ENCODE data around the gene CMTM7. TPM values are rescaled to one million over a fixed set of nuclear protein-coding genes. Genes with fewer than 3 reads are reported as not detected.
A peak's percentile ranks its signal among the peaks of the same experiment; 100 is the strongest.

CMTM7 gene
- total RNA-seq, 2 donors from 2014 or later = 61.0 to 72.3 TPM

DNA sequence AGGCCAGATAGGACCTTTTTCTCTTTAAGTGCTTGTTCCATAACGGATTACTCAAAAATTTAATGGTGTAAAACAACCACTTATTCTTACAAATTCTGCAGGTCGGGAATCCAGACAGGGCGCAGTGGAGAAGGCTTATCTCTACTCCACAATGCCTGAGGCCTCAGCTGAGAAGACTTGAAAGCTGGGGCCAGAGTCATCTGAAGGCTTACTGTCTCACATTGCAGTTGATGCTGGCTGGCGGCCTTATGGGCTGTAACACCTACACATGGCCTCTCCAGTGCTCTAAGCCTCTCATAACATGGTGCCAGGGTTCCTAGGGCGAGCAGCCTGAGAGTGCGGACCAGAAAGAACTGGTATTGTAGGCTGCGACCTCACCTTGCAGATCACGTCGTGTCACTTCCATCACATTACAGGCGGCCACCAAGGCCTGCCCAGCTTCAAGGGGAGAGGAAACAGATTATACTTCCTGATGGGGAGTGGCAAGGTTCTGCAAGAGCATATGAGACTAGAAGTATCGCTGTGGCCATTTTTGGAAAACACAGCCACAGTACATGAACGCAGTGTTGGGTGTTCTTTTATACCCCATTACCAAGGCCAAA, 32.4 kb downstream of the CMTM7 start:
- Mint-ChIP-seq H3K4me1 (ENCODE audit: low read depth) (peaks cover 98% of the 10 kb centered on the region), H3K27me3 (ENCODE audit: low read depth) (no peaks in the 10 kb centered on the region), H3K27ac (peak overlapping the region; percentile 91), H3K36me3 (ENCODE audit: insufficient read depth in 2 of 2) (peaks cover 4 to 5% of the 10 kb centered on the region in 2 donors), H3K9me3 (peaks cover 0 to 5% of the 10 kb centered on the region in 2 donors), H3K4me3 (peak overlapping the region; percentile 75 to 77)
- ATAC-seq (replicated peaks in 1 of 2) (peak; percentile 25 to 31), DNase-seq (no peak)

DNA sequence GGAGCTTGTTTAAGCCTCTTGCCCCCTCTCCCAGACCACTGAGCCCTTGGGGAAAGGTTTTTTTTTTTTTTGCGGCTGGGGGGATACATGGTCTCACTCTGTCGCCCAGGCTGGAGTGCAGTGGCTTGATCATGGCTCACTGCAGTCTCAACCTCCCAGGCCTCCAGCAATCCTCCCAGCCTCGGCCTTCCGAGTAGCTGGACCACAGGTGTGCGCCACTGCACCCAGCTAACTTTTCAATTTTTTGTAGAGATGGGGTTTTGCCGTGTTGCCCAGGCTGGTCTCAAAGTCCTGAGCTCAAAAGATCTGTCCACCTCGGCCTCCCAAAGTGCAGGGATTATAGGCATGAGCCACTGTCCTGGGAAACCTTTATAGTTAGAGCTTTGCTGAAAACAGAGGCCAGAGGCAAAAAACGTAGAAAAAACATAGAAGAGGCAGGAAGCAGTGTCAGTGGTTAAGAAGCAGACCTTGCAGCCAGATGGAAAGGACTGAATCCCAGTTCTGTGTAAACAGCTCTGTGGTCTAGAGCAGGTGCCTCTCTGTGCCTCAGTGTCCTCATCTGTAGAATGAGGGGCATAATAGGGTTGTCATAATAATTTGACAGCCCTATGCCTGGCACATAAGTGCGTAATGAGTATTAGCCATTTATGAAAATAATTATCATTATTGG, 33.1 kb downstream of the CMTM7 start:
- Mint-ChIP-seq H3K27me3 (ENCODE audit: low read depth) (no peaks in the 10 kb centered on the region), H3K4me1 (ENCODE audit: low read depth) (peaks cover 98% of the 10 kb centered on the region), H3K4me3 (peak overlapping the region; percentile 75 to 77), H3K27ac (peak overlapping the region; percentile 91), H3K36me3 (ENCODE audit: insufficient read depth in 2 of 2) (peaks cover 0 to 1% of the 10 kb centered on the region in 2 donors), H3K9me3 (peaks cover 0 to 1% of the 10 kb centered on the region in 2 donors)
- ATAC-seq (replicated peaks in 1 of 2) (no peak), DNase-seq (no peak)

DNA sequence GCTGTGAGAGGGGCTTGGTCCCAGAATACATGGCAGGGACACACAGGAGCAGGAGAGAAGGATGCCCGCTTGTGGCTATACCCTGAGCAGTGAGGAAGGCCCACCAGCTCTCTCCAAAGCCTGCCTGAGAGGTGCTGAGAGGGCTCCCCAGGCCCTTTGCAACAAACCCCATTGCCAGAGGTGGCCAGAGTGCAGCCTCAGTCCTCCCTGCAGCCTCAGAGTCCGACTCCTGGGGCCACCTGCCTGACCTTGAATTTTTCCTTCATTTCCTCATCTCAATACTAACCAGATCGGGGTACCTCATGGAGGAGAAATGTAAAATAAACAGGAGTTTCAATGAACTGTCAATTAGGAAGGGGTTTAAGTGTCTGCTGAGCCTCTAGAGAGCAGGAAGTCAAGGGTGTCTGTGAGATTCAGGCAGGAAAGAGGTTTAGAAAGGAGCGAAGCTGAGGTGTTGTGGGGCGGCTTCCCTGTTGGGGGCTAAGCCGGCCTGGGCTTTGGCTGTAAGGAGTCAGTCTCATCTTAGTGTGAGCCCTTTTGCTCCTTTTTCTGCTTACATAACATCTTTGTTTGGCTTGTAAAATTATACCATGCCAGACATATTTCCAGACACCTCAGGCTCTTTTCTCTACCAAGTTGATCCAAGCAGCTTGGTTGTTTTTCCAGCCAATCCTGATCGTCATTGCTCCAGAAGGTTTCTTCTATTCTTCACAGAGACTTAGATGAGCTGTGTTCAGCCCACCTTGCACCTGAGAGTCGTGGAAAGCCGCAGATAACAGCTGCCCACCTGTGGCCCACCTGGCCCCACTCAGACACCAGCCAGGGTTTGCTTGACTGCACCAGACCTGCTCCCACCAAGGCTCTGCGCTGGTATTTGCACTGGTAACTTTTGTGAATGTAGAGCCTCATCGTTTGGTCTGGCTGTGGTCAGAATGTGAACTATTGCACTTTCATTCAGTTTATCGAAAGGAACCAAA, 36.7 kb downstream of the CMTM7 start:
- peak in 1 of 2 donors; percentile 27 for ATAC-seq (replicated peaks in 1 of 2)
- Mint-ChIP-seq H3K27me3 (ENCODE audit: low read depth) (no peaks in the 10 kb centered on the region), H3K4me3 (peak overlapping the region; percentile 84 to 89), H3K9me3 (peaks cover 0 to 1% of the 10 kb centered on the region in 2 donors), H3K36me3 (ENCODE audit: insufficient read depth in 2 of 2) (peaks cover 1% of the 10 kb centered on the region in 2 donors), H3K27ac (peak overlapping the region; percentile 96), H3K4me1 (ENCODE audit: low read depth) (peaks cover 98% of the 10 kb centered on the region)
- DNase-seq = no peak

DNA sequence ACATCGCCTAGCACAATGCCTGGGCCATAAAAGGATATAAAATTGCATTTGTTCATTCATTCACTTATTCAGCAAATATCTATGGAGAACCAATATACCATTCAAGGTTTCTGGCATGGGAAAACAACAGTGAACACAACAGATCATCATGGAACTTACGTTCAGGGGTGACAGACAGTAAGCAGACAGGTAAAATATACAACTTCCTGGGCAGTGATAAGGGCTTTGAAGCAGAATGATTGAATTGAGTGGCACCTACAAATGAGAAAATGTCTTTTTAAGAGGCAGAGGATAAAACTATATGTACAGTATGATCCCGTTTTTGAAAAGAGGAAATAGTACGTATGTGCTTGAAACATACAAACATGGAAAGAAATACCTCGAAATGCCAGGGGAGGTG, 39.2 kb downstream of the CMTM7 start:
- Mint-ChIP-seq H3K4me1 (ENCODE audit: low read depth) (peaks cover 93% of the 10 kb centered on the region), H3K9me3 (no peaks in the 10 kb centered on the region), H3K4me3 (peak overlapping the region; percentile 84 to 89), H3K36me3 (ENCODE audit: insufficient read depth in 2 of 2) (peaks cover 1% of the 10 kb centered on the region in 2 donors), H3K27ac (peak overlapping the region; percentile 97), H3K27me3 (ENCODE audit: low read depth) (no peaks in the 10 kb centered on the region)
- ATAC-seq (replicated peaks in 1 of 2) (no peak), DNase-seq (no peak)

DNA sequence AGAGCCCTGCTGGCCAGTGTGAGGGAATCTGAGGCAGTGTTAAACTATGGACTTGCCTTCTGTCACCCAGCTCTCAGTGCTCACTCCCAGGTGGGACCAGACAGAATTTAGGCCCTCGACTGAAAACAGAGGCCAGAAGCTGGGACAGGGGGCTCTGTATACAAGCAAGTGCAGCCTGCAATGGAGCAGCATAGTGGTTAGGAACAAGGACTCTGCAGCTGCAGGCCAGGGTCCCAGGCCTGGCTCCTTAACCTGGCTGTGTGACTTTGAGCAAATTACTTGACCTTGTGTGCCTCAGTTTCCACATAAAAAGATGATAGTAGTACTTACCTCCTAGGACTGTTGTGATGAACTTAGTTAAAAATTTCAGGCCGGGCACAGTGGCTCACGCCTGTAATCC, 39.8 kb downstream of the CMTM7 start:
- H3K4me1 Mint-ChIP-seq (ENCODE audit: low read depth) = peaks cover 95% of the 10 kb centered on the region
- ATAC-seq (replicated peaks in 1 of 2) (no peak), DNase-seq (no peak)
- H3K27ac Mint-ChIP-seq = peak overlapping the region; percentile 97
- H3K27me3 Mint-ChIP-seq (ENCODE audit: low read depth) = no peaks in the 10 kb centered on the region
- peaks cover 1% of the 10 kb centered on the region in 2 donors for H3K36me3 Mint-ChIP-seq (ENCODE audit: insufficient read depth in 2 of 2)
- H3K4me3 Mint-ChIP-seq = peak overlapping the region; percentile 84 to 89
- no peaks in the 10 kb centered on the region for H3K9me3 Mint-ChIP-seq

DNA sequence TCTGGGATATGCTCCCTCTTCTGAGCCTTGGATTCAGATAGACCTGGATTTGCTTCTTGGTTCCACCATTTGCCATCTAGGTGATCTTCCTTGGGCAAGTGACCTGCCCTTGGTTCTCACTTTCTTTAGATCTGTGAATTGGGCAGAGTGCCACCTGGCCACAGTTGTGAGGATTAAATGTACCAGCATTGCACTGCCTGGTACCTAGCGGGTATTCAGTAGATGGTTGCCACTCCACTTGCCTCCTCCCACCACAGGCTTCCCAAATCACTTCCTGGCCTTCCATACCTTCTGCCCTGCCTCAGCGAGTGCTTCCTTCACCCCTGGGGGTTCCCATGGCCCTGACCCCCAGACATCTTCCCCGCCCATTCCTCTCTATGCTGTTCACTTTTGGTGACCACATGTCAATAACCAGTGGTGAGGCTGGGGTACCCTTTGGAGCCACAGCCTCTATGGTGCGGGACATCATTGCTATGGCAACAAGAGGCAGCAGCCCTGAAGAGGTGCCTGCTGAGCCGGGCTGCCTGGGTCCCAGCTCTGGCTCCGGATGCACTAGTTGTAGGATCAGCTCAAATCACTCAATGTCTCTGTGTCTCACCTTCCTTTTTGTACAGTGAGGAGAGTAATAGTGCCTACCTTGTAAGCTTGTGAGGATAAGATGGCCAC, 40.5 kb downstream of the CMTM7 start:
- no peaks in the 10 kb centered on the region for H3K9me3 Mint-ChIP-seq
- H3K4me3 Mint-ChIP-seq = peak overlapping the region; percentile 84 to 88
- no peak for DNase-seq
- peaks cover 95% of the 10 kb centered on the region for H3K4me1 Mint-ChIP-seq (ENCODE audit: low read depth)
- H3K36me3 Mint-ChIP-seq (ENCODE audit: insufficient read depth in 2 of 2) = peaks cover 1% of the 10 kb centered on the region in 2 donors
- peak in 1 of 2 donors; percentile 19 for ATAC-seq (replicated peaks in 1 of 2)
- no peaks in the 10 kb centered on the region for H3K27me3 Mint-ChIP-seq (ENCODE audit: low read depth)
- peak overlapping the region; percentile 97 for H3K27ac Mint-ChIP-seq

DNA sequence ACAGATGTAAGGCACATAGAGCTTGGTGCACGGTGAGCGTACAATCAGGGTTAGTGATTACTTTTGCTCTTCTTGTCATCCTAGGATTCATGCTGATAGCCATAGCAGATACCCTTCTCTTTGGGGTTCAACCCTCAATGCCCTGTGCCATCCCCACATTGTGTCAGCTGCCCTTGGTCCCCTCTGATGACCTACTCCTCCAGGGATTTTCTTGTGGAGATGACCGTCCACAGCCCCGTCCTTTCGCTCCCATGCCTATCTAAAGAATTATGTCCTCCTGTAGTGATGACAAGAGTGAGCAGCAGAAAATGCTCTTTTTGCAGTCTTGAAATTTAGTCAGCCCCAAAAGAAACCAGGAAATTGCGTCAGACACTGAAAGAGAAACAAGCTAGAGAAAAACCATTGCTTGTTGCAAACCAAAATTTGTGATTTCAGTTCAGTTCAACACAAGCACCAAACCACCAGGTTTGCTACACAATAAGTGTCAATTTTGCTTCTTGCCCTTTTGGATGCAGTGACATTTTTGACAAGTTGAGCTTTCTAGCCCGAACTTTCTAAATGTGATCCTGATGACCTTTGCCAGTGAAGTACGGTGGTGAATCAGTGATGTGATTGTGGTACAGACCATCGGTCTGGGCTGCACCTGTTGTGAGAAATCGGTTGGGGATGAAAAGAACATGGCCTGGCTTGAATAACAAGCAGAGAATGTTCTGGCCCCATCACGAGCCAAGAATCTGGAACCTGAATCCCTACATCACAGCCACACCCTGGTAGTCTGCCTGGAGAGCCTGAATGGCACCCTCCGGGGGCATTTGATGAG, 41.3 kb downstream of the CMTM7 start:
- Mint-ChIP-seq H3K9me3 (no peaks in the 10 kb centered on the region), H3K27me3 (ENCODE audit: low read depth) (no peaks in the 10 kb centered on the region), H3K4me3 (peak overlapping the region; percentile 84 to 88), H3K27ac (peak overlapping the region; percentile 97), H3K4me1 (ENCODE audit: low read depth) (peaks cover 94% of the 10 kb centered on the region), H3K36me3 (ENCODE audit: insufficient read depth in 2 of 2) (peaks cover 1% of the 10 kb centered on the region in 2 donors)
- ATAC-seq (replicated peaks in 1 of 2) (peak; percentile 69 to 74), DNase-seq (peak; percentile 52 to 54)

DNA sequence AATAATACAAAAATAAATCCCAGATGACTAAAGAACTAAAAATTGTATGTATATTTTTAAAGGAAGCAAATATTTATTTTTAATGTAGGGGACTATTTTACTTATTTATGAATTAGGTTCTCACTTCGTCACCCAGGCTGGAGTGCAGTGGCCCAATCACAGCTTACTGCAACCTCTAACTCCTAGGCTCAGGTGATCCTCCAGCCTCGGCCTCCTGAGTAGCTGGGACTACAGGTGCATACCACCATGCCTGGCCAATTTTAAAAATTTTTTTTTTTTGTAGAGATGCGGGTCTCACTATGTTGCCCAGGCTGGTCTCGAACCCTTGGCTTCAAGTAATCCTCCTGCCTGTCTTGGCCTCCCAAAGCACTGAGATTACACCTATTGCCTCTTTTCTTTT, 42.6 kb downstream of the CMTM7 start:
- Mint-ChIP-seq H3K36me3 (ENCODE audit: insufficient read depth in 2 of 2) (peaks cover 1% of the 10 kb centered on the region in 2 donors), H3K27ac (no peak overlapping the region), H3K27me3 (ENCODE audit: low read depth) (no peaks in the 10 kb centered on the region), H3K4me3 (no peak overlapping the region), H3K9me3 (no peaks in the 10 kb centered on the region), H3K4me1 (ENCODE audit: low read depth) (peaks cover 94% of the 10 kb centered on the region)
- ATAC-seq (replicated peaks in 1 of 2) = no peak
- no peak for DNase-seq

DNA sequence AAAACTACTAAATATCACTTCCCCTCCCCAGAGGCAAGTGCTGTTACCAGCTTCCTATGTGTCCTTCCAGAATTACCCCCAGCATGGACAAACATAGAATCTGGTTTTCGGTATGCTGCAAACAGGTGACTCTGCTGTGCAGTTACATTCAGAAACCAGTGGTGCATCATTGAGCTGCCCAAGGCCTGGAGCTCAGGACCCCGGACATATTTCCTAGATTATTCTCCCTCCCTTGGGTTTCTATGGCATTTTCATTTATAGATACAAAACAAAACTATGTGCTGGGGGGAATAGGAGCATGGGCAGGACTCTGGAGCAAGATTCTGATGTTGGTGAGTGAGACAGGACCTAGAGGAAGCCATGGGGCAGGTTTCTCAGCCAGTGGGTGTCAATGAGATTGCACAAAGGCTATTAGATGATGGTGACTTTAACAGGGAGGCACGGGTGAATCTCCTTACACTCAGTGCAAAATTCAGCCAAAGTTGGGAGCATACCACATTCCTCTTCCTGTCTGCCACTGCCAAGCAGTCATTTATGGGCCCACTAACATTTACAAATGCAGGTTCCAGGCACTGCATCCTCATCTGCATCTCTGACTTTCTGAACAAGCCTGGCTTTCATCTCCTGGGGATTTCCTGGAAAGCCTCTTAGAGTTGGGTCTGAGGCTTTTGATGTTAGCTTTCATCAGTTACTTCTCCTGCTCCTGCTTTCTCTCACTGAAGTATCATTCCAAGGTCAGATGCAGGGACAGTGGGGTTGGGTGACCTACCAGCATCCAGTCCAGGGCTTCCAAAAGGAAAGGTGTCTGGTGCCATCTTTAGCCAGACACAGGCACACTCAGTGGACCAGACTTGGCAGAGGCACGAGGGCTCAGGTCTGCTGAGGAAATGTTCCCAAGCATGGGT, 44.5 kb downstream of the CMTM7 start:
- DNase-seq (no peak), ATAC-seq (replicated peaks in 1 of 2) (no peak)
- H3K9me3 Mint-ChIP-seq = no peaks in the 10 kb centered on the region
- peaks cover 93% of the 10 kb centered on the region for H3K4me1 Mint-ChIP-seq (ENCODE audit: low read depth)
- H3K27me3 Mint-ChIP-seq (ENCODE audit: low read depth) = no peaks in the 10 kb centered on the region
- peak overlapping the region; percentile 70 to 76 for H3K4me3 Mint-ChIP-seq
- H3K27ac Mint-ChIP-seq = peak overlapping the region; percentile 92
- H3K36me3 Mint-ChIP-seq (ENCODE audit: insufficient read depth in 2 of 2) = peaks cover 1% of the 10 kb centered on the region in 2 donors

DNA sequence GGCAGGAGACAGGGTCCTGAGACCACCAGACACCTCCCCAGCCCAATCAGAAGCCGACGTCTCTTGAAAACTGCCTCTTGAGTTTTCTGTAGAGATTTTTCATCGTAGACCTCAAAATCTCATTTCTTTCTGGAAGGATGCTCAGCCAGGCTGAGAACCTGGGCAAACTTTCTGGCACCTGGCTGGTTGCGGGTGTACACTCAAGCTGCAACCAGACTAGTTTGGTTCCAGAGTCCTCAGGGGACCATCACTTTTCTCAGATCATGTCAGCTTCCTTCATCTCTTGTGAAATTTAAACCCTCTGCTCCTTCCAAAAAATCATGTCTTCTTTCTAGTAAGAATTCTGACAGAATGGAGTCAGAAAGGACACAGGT, 45.1 kb downstream of the CMTM7 start:
- H3K9me3 Mint-ChIP-seq = no peaks in the 10 kb centered on the region
- ATAC-seq (replicated peaks in 1 of 2) = peak in 1 of 2 donors; percentile 21
- no peaks in the 10 kb centered on the region for H3K27me3 Mint-ChIP-seq (ENCODE audit: low read depth)
- no peak for DNase-seq
- peak overlapping the region; percentile 70 to 76 for H3K4me3 Mint-ChIP-seq
- H3K4me1 Mint-ChIP-seq (ENCODE audit: low read depth) = peaks cover 91% of the 10 kb centered on the region
- peak overlapping the region; percentile 92 for H3K27ac Mint-ChIP-seq
- peaks cover 1% of the 10 kb centered on the region in 2 donors for H3K36me3 Mint-ChIP-seq (ENCODE audit: insufficient read depth in 2 of 2)

DNA sequence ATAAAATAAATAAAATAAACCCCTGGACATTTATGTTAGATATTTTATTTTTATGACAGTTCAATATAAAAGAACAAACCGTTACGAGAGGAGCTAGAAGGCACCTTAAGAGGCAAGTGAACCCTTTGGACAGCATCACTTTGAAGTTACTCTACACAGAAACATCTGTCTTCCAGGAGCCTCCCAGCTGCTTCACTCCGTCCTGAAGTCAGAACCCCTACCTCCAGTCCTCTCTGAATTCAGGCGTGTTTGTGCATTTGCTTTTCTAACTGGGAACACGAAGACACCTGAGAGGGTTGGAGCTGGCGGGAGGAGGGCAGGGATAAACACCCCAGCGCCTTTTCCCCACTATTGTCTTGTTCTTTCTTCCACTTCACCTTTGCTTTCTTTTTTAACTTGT, 46.2 kb downstream of the CMTM7 start:
- Mint-ChIP-seq H3K4me3 (peak overlapping the region in 1 of 2 donors; percentile 14), H3K27ac (peak overlapping the region; percentile 86), H3K4me1 (ENCODE audit: low read depth) (peaks cover 85% of the 10 kb centered on the region), H3K36me3 (ENCODE audit: insufficient read depth in 2 of 2) (peaks cover 5 to 8% of the 10 kb centered on the region in 2 donors), H3K9me3 (no peaks in the 10 kb centered on the region), H3K27me3 (ENCODE audit: low read depth) (no peaks in the 10 kb centered on the region)
- ATAC-seq (replicated peaks in 1 of 2) (no peak), DNase-seq (peak in 1 of 2 donors; percentile 0)
